HEK293 (cell line): ENCODE results near the gene RNPEP.

Experiments
- AEBP2 ChIP-seq: fragments of 450-650 bp; formaldehyde crosslinking; IDR thresholded peaks from 2 replicates; pipeline ENCODE4 v1.5.1; 2016; ENCODE audit warnings: missing biosample characterization, missing genetic modification characterization, borderline replicate concordance
- EGR2 ChIP-seq: fragments of 450-650 bp; formaldehyde crosslinking; IDR thresholded peaks from 2 replicates; pipeline ENCODE4 v1.5.1; 2016; ENCODE audit warnings: low read depth, missing biosample characterization, missing genetic modification characterization
- GLI2 ChIP-seq: fragments of 450-650 bp; formaldehyde crosslinking; IDR thresholded peaks from 2 replicates; pipeline ENCODE4; 2017; ENCODE audit warnings: missing biosample characterization, missing genetic modification characterization, low read depth, borderline replicate concordance
- GLIS2 ChIP-seq: fragments of 450-650 bp; formaldehyde crosslinking; IDR thresholded peaks from 2 replicates; pipeline ENCODE4 v1.5.1; 2016; ENCODE audit warnings: missing biosample characterization, missing genetic modification characterization
- HIC1 ChIP-seq: fragments of 450-650 bp; formaldehyde crosslinking; IDR thresholded peaks from 2 replicates; pipeline ENCODE4 v1.5.1; 2016; ENCODE audit warnings: missing biosample characterization, missing genetic modification characterization
- IKZF3 ChIP-seq: fragments of 450-650 bp; IDR thresholded peaks from 2 replicates; pipeline ENCODE4 v1.5.0; 2018; ENCODE audit warnings: missing biosample characterization, mild to moderate bottlenecking, missing genetic modification characterization, moderate library complexity
- KLF1 ChIP-seq: fragments of 450-650 bp; formaldehyde crosslinking; IDR thresholded peaks from 2 replicates; pipeline ENCODE4 v1.5.1; 2016; ENCODE audit warnings: missing biosample characterization, missing genetic modification characterization
- KLF17 ChIP-seq: fragments of 450-650 bp; formaldehyde crosslinking; IDR thresholded peaks from 2 replicates; pipeline ENCODE4 v1.5.1; 2016; ENCODE audit warnings: missing biosample characterization, missing genetic modification characterization
- KLF8 ChIP-seq: fragments of 450-650 bp; formaldehyde crosslinking; IDR thresholded peaks from 2 replicates; pipeline ENCODE4 v1.5.1; 2016; ENCODE audit warnings: missing biosample characterization, missing genetic modification characterization
- OSR2 ChIP-seq: fragments of 450-650 bp; formaldehyde crosslinking; IDR thresholded peaks from 2 replicates; pipeline ENCODE4 v1.5.1; 2016; ENCODE audit warnings: missing biosample characterization, missing genetic modification characterization
- OVOL3 ChIP-seq: fragments of 450-650 bp; formaldehyde crosslinking; IDR thresholded peaks from 2 replicates; pipeline ENCODE4 v1.5.1; 2016; ENCODE audit warnings: missing biosample characterization, missing genetic modification characterization
- SCRT2 ChIP-seq: fragments of 450-650 bp; formaldehyde crosslinking; IDR thresholded peaks from 2 replicates; pipeline ENCODE4 v1.5.1; 2016; ENCODE audit warnings: missing biosample characterization, missing genetic modification characterization
- WT1 ChIP-seq: fragments of 450-650 bp; formaldehyde crosslinking; IDR thresholded peaks from 2 replicates; pipeline ENCODE4 v1.5.1; 2016; ENCODE audit warnings: missing biosample characterization, missing genetic modification characterization
- ZBTB48 ChIP-seq: fragments of 450-650 bp; formaldehyde crosslinking; IDR thresholded peaks from 2 replicates; pipeline ENCODE4 v1.5.1; 2016; ENCODE audit warnings: missing biosample characterization, missing genetic modification characterization
- ZBTB6 ChIP-seq: fragments of 450-650 bp; formaldehyde crosslinking; IDR thresholded peaks from 2 replicates; pipeline ENCODE4 v1.5.1; 2017; ENCODE audit warnings: missing biosample characterization, missing genetic modification characterization
- ZBTB8A ChIP-seq: fragments of 450-650 bp; formaldehyde crosslinking; IDR thresholded peaks from 2 replicates; pipeline ENCODE4 v1.5.1; 2016; ENCODE audit warnings: missing biosample characterization, missing genetic modification characterization
- ZNF169 ChIP-seq: fragments of 450-650 bp; formaldehyde crosslinking; IDR thresholded peaks from 2 replicates; pipeline ENCODE4 v1.5.1; 2016; ENCODE audit warnings: missing biosample characterization, missing genetic modification characterization
- ZNF221 ChIP-seq: fragments of 450-650 bp; formaldehyde crosslinking; IDR thresholded peaks from 2 replicates; pipeline ENCODE4 v1.5.1; 2017; ENCODE audit warnings: missing biosample characterization, missing genetic modification characterization, borderline replicate concordance
- ZNF354C ChIP-seq: fragments of 450-650 bp; formaldehyde crosslinking; IDR thresholded peaks from 2 replicates; pipeline ENCODE4 v1.5.1; 2016; ENCODE audit warnings: missing biosample characterization, missing genetic modification characterization, low read depth, borderline replicate concordance
- ZNF391 ChIP-seq: fragments of 450-650 bp; formaldehyde crosslinking; IDR thresholded peaks from 2 replicates; pipeline ENCODE4 v1.5.1; 2016; ENCODE audit warnings: low read depth, missing biosample characterization, missing genetic modification characterization, borderline replicate concordance
- ZNF473 ChIP-seq: fragments of 450-650 bp; formaldehyde crosslinking; IDR thresholded peaks from 2 replicates; pipeline ENCODE4 v1.5.1; 2017; ENCODE audit warnings: missing biosample characterization, missing genetic modification characterization
- ZNF48 ChIP-seq: fragments of 450-650 bp; formaldehyde crosslinking; IDR thresholded peaks from 2 replicates; pipeline ENCODE4 v1.5.1; 2016; ENCODE audit warnings: missing biosample characterization, missing genetic modification characterization
- ZNF501 ChIP-seq: fragments of 450-650 bp; formaldehyde crosslinking; IDR thresholded peaks from 2 replicates; pipeline ENCODE4 v1.5.1; 2016; ENCODE audit warnings: missing biosample characterization, missing genetic modification characterization
- ZNF514 ChIP-seq: fragments of 450-650 bp; formaldehyde crosslinking; IDR thresholded peaks from 2 replicates; pipeline ENCODE4 v1.5.1; 2016; ENCODE audit warnings: missing biosample characterization, missing genetic modification characterization
- ZNF521 ChIP-seq: fragments of 450-650 bp; formaldehyde crosslinking; IDR thresholded peaks from 2 replicates; pipeline ENCODE4 v1.5.1; 2017; ENCODE audit warnings: missing biosample characterization, mild to moderate bottlenecking, missing genetic modification characterization
- ZNF529 ChIP-seq: fragments of 450-650 bp; formaldehyde crosslinking; IDR thresholded peaks from 2 replicates; pipeline ENCODE4 v1.5.1; 2017; ENCODE audit warnings: missing genetic modification characterization, missing biosample characterization; ENCODE audit not compliant: insufficient replicate concordance
- ZNF544 ChIP-seq: fragments of 450-650 bp; formaldehyde crosslinking; IDR thresholded peaks from 2 replicates; pipeline ENCODE4 v1.5.0; 2017; ENCODE audit warnings: missing biosample characterization, missing genetic modification characterization
- ZNF558 ChIP-seq: fragments of 450-650 bp; formaldehyde crosslinking; IDR thresholded peaks from 2 replicates; pipeline ENCODE4 v1.5.1; 2016; ENCODE audit warnings: missing biosample characterization, missing genetic modification characterization
- ZNF610 ChIP-seq: fragments of 450-650 bp; formaldehyde crosslinking; IDR thresholded peaks from 2 replicates; pipeline ENCODE4 v1.5.1; 2016; ENCODE audit warnings: missing biosample characterization, missing genetic modification characterization, borderline replicate concordance
- ZNF629 ChIP-seq: fragments of 450-650 bp; formaldehyde crosslinking; IDR thresholded peaks from 2 replicates; pipeline ENCODE4 v1.5.1; 2017; ENCODE audit warnings: missing biosample characterization, missing genetic modification characterization
- ZNF654 ChIP-seq: fragments of 450-650 bp; formaldehyde crosslinking; IDR thresholded peaks from 2 replicates; pipeline ENCODE4 v1.5.1; 2016; ENCODE audit warnings: low read depth, missing biosample characterization, missing genetic modification characterization
- ZNF664 ChIP-seq: fragments of 450-650 bp; formaldehyde crosslinking; IDR thresholded peaks from 2 replicates; pipeline ENCODE4 v1.5.1; 2016; ENCODE audit warnings: missing biosample characterization, missing genetic modification characterization
- ZNF791 ChIP-seq: fragments of 450-650 bp; formaldehyde crosslinking; IDR thresholded peaks from 2 replicates; pipeline ENCODE4 v1.5.1; 2016; ENCODE audit warnings: missing biosample characterization, missing genetic modification characterization
- ZNF837 ChIP-seq: fragments of 450-650 bp; formaldehyde crosslinking; IDR thresholded peaks from 2 replicates; pipeline ENCODE4 v1.5.1; 2016; ENCODE audit warnings: missing biosample characterization, missing genetic modification characterization

RNPEP gene

GRCh38 chr1:202023001-202023433 lies 40.6 kb downstream of the RNPEP start (continued):
- TF ChIP-seq ZNF629 (no peak), ZNF837 (no peak), ZNF664 (tag by site-specific recombination) (no peak), WT1 (tag by site-specific recombination) (no peak), KLF1 (tag by site-specific recombination) (peak; percentile 91), SCRT2 (no peak), OVOL3 (no peak), ZNF544 (no peak), KLF8 (tag by site-specific recombination) (0 out of 2 replicates have a peak, but pooled peaks have one; percentile 36), AEBP2 (tag by site-specific recombination) (no peak), GLI2 (tag by site-specific recombination) (no peak), KLF17 (tag by site-specific recombination) (peak; percentile 80), ZNF529 (no peak), ZNF221 (tag by site-specific recombination) (no peak), ZNF791 (tag by site-specific recombination) (no peak), IKZF3 (tag by site-specific recombination) (no peak), HIC1 (no peak), ZNF501 (tag by site-specific recombination) (no peak), ZNF558 (tag by site-specific recombination) (no peak), ZBTB8A (tag by site-specific recombination) (peak; percentile 66; the same call in 1 of the 2 replicates), ZNF391 (tag by site-specific recombination) (no peak), ZNF48 (tag by site-specific recombination) (no peak), ZNF169 (no peak), GLIS2 (tag by site-specific recombination) (no peak), ZBTB6 (no peak), ZNF654 (tag by site-specific recombination) (no peak), ZNF354C (tag by site-specific recombination) (no peak), ZNF521 (no peak), ZBTB48 (tag by site-specific recombination) (no peak), ZNF473 (tag by site-specific recombination) (no peak), OSR2 (tag by site-specific recombination) (no peak), ZNF514 (no peak), EGR2 (0 out of 2 replicates have a peak, but pooled peaks have one; percentile 13), ZNF610 (tag by site-specific recombination) (no peak)
